ENCODE results near the gene CA14.
"Not testable (repeated sequence)": the region's sequence is repeated elsewhere in the genome, so short reads cannot be mapped to it uniquely, and the experiment has no call there.

CA14 gene

DNA sequence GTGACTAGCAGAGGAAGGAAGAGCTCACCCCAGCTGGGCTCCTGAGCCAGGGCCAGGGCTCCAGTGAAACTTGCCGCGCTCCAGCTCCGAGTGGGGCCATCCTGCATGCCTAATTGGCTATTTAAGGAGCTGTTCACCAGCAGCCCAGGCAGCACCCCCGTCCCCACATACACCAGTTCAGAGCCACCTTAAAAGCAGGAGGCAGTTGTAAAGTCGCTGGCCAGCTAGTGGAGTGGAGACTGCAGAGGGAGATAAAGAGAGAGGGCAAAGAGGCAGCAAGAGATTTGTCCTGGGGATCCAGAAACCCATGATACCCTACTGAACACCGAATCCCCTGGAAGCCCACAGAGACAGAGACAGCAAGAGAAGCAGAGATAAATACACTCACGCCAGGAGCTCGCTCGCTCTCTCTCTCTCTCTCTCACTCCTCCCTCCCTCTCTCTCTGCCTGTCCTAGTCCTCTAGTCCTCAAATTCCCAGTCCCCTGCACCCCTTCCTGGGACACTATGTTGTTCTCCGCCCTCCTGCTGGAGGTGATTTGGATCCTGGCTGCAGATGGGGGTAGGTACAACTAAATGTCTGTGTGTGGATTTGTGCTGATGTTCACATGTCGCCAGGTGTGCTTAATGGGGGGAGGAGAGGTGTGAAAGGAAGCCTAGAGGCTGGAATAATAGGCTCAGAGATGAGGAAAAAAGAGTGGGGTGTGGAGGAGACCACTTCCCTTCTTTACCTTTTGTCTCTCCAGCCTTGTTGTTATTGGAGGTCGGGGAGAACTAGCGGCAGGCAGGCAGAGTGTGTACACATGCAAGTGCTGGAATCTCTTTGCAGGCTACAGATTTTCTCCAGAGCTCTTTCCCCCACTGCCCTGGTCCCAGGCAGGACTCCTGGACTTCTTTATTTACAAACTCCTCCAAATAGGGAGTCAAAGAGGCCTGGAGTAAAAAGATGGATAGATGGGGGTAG is at the start of gene CA14:
CA14 (plus strand) TSS at position 151 of the 962 bp plus-strand sequence; CDS start at position 506, 355 bp downstream.
- H3K4me3 ChIP-seq (ENCODE audit: low read depth, low read length), result no peak within 1 kb of the TSS
- TF ChIP-seq, protein P1, sequence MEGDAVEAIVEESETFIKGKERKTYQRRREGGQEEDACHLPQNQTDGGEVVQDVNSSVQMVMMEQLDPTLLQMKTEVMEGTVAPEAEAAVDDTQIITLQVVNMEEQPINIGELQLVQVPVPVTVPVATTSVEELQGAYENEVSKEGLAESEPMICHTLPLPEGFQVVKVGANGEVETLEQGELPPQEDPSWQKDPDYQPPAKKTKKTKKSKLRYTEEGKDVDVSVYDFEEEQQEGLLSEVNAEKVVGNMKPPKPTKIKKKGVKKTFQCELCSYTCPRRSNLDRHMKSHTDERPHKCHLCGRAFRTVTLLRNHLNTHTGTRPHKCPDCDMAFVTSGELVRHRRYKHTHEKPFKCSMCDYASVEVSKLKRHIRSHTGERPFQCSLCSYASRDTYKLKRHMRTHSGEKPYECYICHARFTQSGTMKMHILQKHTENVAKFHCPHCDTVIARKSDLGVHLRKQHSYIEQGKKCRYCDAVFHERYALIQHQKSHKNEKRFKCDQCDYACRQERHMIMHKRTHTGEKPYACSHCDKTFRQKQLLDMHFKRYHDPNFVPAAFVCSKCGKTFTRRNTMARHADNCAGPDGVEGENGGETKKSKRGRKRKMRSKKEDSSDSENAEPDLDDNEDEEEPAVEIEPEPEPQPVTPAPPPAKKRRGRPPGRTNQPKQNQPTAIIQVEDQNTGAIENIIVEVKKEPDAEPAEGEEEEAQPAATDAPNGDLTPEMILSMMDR (IDR thresholded peaks at IDR 0.05; ENCODE audit: low read depth, low read length, missing control alignments), result no peak
- DNase-seq (ENCODE audit: low read depth), result no peak

DNA sequence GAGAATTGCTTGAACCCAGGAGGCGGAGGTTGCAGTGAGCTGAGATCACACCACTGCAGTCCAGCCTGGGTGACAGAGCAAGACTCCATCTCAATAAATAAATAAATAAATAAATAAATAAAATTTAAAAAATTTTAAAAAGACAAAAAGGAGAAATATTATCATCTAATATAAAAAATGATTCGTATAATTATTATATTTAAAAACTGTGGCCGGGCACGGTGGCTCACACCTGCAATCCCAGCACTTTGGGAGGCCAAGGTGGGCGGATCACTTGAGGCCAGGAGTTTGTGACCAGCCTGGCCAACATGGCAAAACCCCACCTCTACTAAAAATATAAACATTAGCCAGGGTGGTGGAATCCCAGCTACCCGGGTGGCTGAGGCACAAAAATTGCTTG is 49.1 kb upstream of the CA14 start:
- not testable (repeated sequence) for DNase-seq (ENCODE audit: low read depth); H3K4me3 ChIP-seq (ENCODE audit: low read depth, low read length)

DNA sequence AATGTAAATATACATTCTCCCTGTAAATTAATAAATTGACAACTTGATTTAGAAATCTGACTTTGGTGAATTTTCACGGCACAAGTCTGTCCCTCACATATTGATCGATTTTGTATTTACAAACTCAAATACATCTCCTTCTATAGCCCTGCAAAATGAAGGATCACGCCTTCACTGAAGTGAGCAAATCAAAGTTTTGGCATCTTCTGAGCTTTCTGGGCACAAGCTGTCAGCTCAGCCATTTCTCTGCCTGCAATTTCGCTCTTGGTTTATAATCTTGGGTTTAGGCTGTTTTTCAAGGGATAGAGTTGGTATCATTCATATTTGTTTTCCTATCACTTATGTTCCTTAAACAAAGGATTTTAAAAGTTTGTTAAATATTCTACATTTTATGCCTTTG is 47.5 kb upstream of the CA14 start:
- H3K4me3 ChIP-seq (ENCODE audit: low read depth, low read length), result no peak overlapping the region
- no peak for DNase-seq (ENCODE audit: low read depth)
- TF ChIP-seq, protein P1 (IDR thresholded peaks at IDR 0.05; ENCODE audit: low read depth, low read length, missing control alignments), result no peak

DNA sequence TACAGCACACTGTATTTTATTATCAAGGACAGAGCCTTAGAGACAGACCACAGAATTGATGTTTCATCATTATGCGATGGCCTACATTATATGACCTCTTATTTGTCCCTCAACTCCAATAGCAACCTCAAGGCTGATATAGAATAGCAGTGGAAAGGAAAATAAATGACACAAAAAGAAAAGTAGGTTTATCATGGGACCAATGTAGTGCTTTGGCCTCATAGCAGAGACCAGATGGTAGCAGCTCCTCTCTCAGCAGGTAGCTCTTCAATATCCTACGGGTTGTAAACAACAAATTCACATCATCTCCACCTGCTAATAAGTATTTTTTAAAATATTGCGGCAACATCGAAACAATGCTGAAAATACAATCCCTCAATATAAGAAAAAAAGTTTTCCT is 46.9 kb upstream of the CA14 start:
- TF ChIP-seq, protein P1 (IDR thresholded peaks at IDR 0.05; ENCODE audit: low read depth, low read length, missing control alignments), result no peak
- no peak for DNase-seq (ENCODE audit: low read depth)
- no peak overlapping the region for H3K4me3 ChIP-seq (ENCODE audit: low read depth, low read length)

DNA sequence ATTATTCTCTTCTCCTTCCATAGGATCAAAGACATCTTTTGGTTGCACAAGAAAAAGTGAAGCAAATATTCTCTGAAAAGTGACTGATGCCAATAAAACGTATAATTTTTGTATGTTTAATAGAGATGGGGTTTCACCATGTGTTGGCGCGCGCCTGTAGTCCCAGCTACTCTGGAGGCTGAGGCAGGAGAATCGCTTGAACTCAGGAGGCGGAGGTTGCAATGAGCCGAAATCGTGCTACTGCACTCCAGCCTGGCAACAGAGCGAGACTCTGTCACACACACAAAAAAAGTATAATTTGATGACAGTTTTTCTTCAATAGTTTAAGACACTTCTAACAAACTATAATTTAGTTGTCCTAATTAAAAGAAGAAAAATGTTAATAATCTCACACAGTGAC is 45.5 kb upstream of the CA14 start:
- no peak overlapping the region for H3K4me3 ChIP-seq (ENCODE audit: low read depth, low read length)
- TF ChIP-seq, protein P1 (IDR thresholded peaks at IDR 0.05; ENCODE audit: low read depth, low read length, missing control alignments), result no peak
- no peak for DNase-seq (ENCODE audit: low read depth)

DNA sequence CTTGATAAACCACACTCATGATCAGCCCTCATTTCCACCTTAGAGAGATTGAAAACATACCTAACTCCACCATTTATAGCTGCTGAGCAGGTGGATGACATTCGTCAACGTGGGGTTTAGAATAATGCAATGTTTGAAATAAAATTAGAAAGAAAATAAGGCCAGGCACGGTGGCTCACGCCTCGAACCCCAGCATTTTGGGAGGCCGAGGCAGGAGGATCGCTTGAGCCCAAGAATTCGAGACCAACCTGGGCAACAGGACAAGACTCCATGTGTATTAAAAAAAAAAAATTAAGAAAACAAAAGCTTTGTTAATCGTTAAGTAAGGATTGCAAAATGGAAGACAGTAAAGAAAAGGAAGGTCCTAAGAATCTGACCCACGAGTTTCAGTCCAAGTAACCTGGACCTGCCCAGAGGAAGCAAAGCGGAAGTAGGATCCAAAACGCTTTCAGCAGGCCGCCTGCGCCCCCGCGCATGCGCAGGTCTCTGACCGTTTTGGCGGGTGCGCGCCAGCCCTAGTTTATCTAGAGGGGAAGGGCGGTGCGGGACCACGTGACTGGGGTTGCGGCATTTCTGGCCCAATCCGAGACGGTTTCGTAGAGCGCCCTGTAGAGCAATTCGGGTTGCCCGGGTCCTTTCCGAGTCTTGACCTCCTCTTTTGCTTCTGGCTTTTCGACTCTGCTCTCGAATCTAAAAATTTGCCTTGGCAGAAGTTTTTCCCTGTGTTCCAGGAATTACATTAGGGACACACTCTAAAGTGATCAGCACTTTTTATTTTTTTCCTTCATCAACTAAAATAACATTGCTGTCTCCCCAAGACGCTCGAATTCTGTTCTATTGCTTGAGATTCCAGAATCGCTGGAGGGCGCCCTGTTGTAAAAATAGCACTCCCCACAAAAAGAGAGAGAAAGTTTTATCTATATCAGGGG is 44.1 kb upstream of the CA14 start:
- TF ChIP-seq, protein P1 (IDR thresholded peaks at IDR 0.05; ENCODE audit: low read depth, low read length, missing control alignments), result no peak
- peak; percentile 90 for DNase-seq (ENCODE audit: low read depth)
- H3K4me3 ChIP-seq (ENCODE audit: low read depth, low read length), result peak overlapping the region; percentile 49
